Dermis microvascular lymphatic vessel endothelial cell (primary cell): ENCODE data around the gene SLC35F1. TPM values are rescaled to one million over a fixed set of nuclear protein-coding genes. Genes with fewer than 3 reads are reported as not detected.
"Not testable (repeated sequence)": the region's sequence is repeated elsewhere in the genome, so short reads cannot be mapped to it uniquely, and the experiment has no call there.

Source experiments
- DNase-seq, 2 donors: peaks; one replicate each; pipeline versions ENCODE4 v3.0.0 to v3.0.0-alpha.2; 2010; ENCODE audit warnings: low read depth in 2 of 2
- total RNA-seq: library from RNA; depleted of rRNA; stranded (reverse); fragments of >200 nt; gene quantifications from 2 replicates; pipeline ENCODE4 v1.2.1, GENCODE V29; 2014

The SLC35F1 gene
- total RNA-seq, 1 donor from 2014 or later, result under 0.01 TPM

DNA sequence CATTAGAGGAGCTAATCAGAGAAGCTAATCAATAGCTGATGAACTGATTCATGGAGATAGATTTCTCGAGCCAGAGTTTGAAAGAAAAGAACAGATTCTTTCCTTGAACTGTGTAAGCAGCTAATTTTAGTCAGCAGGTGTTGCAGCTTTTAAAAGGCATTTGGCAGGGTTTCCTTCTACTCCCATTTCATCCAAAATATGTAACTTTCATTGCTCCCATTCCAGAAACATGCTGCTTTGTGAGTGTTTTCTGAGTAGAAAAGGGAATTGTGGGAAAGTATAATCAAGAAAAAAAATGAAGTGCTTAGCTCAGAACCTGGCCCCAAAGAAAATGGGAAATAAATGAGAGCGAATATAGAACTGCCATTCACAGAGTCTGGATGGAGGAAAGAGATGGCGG is 20.8 kb downstream of the SLC35F1 start:
- no peak for DNase-seq

- no peak for DNase-seq
These were observed 21.8 kb downstream of the SLC35F1 start for GRCh38 chr6:117928833-117929232.

- no peak for DNase-seq
These were observed 22.4 kb downstream of the SLC35F1 start for GRCh38 chr6:117929501-117929900.

DNA sequence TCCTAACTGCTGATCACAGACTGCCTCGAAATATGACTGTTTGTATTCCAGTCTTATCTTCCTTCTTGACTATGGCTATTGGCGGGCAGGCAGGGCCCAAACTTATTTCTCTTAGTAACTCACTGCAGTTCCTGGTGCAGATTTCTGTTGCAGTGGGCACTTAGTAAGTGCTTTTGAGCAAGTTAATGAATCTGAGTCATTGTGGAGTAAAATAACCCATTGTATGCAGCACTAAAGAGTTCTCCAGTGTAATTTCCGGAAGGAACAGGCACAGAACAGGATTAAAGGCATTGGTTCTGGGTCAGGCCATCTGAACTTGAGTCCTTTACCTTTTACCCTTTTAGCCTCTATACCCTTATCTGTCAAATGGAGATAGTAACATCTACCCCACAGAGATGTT is 23.6 kb downstream of the SLC35F1 start:
- DNase-seq, result no peak

DNA sequence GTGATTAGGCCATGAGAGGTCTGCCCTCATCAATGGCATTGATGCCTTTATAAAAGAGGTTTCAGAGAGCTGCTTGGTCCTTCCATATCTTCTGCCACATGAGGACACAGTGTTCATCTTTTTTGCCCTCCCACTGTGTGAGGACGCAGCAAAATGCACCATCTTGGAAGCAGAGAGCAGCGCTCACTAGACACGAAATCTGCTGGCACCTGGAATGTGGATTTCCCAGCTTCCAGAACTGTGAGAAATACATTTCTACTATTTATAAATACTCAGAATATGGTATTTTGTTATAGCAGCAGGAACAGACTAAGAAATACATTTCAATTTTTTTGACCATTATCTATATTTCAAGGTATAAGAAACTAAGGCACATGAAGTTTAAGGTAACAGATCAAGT is 24.9 kb downstream of the SLC35F1 start:
- no peak for DNase-seq

DNA sequence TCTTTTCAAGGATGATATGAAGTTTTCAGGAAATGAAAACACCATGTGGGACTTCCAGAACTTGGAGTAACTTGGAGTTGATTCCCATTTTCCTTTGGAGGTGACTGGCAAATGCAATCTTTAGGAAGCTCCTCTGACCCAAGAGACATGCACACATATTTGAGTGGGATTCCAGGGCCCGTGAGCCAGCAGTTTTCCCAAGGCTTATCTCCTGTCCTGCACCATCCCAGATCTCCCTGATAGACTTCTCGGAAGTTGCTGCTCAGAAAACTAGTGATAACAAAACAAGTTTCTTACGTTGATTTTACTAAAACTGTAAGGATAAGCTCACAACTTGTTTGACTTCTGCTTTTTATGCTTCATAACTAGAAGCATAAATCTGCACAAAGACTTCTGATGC is 25.6 kb downstream of the SLC35F1 start:
- DNase-seq, result no peak

DNA sequence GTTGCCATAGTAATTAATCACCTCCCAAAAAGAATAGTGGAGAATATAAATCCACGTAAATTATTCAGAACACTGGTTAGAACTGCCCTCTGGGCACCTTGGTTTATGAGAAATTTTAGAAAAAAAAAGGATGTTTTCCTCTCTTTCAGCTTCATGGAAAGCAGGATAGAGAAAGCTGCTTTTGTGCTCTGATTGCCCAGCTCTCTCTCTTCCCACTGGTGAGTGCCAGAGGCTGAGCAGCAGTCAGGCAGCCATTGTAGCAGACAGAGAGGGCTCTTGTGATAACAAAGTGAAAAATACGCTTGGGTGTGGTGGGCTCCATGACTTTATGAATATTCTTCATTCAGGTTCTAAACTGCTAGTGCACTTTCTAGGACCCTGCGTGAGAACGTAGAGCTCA is 26.4 kb downstream of the SLC35F1 start:
- DNase-seq, result no peak

DNA sequence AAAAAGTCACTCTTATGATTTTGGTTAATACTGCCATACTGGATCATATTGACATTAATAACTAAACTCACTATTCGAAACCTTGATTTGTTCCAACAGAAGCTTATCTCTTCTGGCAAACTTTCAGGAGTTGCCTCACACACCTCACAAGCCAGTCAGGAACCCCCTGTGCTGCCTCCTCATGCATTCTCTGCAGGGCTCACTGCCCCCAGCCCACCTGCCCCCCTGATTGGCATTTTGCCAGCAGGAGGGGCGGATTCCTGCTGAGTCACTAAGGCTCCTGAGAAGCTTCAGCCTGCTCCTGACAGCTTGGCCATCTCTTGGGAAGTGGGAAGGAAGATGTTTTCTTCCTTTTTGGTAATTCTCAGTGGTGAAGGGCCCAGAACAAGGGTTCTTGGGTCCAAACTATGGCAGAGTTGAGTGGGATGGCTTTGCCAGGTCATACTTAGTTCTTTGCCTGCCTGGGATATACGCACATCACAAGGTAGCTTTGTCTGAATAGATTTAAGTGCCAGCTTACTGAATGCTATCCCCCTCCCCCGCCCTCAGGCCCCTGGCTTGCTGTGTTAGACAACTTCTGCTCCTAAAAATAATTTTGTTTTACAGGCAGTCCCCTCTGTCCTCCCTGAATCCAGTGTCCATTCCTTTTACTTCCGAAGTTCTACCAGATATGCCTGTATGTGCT is 31.4 kb downstream of the SLC35F1 start:
- DNase-seq, result no peak

DNA sequence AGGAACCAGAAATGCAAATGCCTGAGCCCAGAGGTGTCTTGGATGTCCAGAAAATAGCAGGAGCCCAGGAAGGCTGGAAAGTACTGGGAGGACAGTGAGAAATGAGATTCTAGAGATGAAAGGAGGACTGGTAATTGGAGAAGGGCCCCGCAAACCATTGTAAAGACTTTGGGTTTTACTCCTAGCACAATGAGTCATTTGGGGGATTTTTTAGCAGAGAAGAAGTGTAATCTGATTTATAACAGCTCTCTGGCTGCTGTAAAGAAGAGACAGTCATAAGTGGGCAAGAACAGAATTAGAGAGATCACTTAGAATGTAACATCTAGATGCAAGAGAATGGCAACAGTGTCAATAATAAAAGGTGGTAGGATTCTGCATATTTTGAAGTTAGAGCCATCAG is 40.2 kb downstream of the SLC35F1 start:
- no peak for DNase-seq

- DNase-seq, result no peak
These were observed 44.7 kb downstream of the SLC35F1 start for GRCh38 chr6:117951783-117952182.

- no peak for DNase-seq
These were observed 48.7 kb downstream of the SLC35F1 start for GRCh38 chr6:117955684-117956256.

DNA sequence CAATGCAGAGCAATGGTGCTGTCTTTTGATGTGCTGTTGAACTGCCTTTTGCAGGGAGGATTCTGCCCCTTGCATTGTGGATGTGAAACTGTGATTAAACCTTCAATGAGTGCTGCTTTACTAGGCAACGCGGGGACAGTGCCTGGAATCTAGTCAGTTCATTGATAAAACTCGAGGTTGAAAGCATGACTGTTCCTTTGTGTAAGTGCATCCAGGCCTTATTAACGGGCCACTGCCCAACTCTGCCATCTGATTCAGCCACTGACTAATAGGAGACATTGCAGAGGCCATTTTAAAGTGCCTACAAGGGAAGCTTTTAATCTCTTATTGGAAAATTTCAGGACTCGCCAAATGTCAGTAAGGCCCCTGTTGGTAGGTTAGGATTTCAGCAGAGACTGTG is 49.3 kb downstream of the SLC35F1 start:
- no peak for DNase-seq

- no peak for DNase-seq
These were observed 51.5 kb downstream of the SLC35F1 start for GRCh38 chr6:117958536-117958935.

DNA sequence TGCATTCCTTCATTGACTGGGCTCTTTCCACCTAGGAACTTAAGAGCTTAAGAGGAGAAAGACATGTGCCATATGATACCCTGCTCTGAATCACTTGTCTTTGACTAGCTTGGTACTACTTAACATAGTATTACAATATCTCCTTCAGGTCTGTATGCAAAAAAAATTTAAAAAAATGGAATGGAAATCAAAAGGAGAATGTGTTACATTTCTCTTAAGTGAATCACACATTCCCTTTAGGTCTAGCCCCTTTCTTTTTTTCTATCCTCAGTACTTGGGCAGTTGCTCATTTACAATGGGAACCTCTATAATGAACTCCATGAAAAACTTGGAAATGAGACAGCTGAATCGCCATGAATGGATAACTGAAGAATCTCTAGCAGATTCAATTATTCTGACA is 53.8 kb downstream of the SLC35F1 start:
- DNase-seq, result no peak

DNA sequence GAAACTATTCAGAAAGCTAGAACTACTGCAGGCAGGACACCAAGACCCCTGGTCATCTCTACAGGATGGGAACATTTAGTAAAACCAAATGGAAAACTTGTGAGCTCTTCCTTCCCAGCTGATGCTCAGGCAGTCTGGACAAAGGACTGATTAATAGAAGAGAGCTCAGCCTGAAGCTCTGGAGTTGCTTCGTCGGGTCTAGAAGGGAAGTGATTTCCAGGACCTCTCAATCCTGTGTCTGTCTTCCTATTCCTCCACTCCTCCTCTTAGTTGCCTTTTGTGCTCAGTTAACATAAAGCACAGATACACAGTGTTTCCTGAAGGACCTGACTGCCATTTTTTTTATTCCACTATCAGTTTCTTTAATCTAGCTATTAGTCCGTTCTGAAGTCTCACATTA is 54.2 kb downstream of the SLC35F1 start:
- DNase-seq, result no peak

- DNase-seq, result not testable (repeated sequence)
These were observed 58.7 kb downstream of the SLC35F1 start for GRCh38 chr6:117965763-117966162.

DNA sequence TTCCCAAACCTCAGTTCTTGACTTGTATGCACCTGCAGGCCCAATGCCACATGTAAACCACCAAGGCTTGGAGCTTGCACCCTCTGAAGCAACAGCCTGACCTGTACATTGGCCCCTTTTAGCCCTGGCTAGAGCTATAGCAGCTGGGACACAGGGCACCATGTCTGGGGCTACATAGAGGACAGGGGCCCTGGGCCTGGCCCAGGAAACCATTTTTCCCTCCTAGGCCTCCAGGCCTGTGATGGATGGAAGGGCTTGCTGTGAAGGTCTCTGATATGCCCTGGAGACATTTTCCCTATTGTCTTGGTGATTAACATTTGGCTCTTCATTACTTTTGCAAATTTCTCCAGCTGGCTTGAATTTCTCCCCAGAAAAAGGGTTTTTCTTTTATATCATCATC is 64.6 kb downstream of the SLC35F1 start:
- no peak for DNase-seq

DNA sequence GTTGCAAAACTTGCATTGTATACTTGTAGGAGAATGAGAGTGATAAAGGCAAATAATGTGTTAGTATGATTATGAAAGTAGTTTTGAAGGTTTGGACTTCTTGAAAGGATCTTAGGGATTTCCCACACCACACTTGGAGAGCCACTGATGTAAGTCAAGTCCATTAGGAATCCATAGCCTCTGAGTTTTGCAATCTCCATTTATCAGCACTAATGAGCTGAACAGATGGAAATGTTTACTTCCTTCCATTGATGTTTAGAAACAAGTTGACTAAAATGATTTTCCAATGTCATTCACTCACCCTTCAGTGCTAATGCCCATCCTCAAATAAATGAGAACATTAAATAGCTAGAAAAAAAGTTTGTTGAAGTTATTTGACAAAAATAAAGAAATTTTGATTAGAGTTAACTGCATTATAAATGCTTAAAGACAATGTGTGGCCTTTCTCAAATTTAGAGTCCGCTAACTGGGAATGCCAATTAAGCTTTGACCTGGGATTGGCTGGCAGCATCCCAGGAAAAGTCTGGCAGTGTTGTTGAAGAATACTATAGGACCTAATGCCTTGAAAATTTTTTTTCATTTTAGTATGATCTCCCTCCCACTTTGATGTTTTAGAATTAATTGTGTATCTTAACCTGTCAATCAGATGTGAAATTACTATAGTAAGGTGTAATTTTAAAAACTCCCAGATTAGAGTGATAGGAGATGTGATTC is 68.0 kb downstream of the SLC35F1 start:
- no peak for DNase-seq

- DNase-seq, result peak; percentile 20 to 47
These were observed 69.1 kb downstream of the SLC35F1 start for GRCh38 chr6:117976030-117976651.

DNA sequence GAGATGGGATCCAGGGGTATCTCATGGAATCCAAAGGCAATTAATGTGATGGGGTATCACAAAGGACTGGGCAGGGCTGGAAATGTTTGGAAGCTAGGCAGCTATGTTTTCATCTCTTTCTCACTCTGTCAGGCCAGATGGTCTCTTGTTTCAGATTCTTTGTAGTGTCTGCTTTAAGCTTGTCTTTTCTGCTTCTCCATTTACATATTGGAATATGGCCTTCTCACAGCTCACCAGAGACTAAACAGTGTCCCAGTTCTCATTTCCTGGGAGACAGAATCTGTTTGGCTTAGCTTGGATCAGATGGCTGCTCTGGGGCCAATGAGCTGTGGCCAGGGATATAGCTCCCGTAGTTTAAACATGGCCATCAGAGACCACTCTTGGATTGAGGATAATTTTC is 78.9 kb downstream of the SLC35F1 start:
- DNase-seq, result no peak

- DNase-seq, result no peak
These were observed 79.3 kb downstream of the SLC35F1 start for GRCh38 chr6:117986396-117986795.

GRCh38 chr6:117989086-117989485 is 82.0 kb downstream of the SLC35F1 start:
- no peak for DNase-seq

GRCh38 chr6:117990151-117990550 is 83.1 kb downstream of the SLC35F1 start:
- DNase-seq, result no peak
